ENCODE results near the gene CELF4. TPM values are rescaled to one million over a fixed set of nuclear protein-coding genes. Genes with fewer than 3 reads are reported as not detected.

Gene CELF4
- total and polyA plus RNA-seq, 10 of the 15 experiments (the other 5 are each of a cell fraction or from before 2014, with no cell fraction given), result 0.03 to 0.32 TPM; not detected in 8

- no peak for ATAC-seq
- FAIRE-seq, result no peak
- Histone ChIP-seq H3K36me3 (ENCODE audit: control insufficient read depth in 2 of 2, insufficient read depth in 2 of 2, low read length in 1 of 2) (no peaks in the 10 kb centered on the region), H4K20me1 (ENCODE audit: control insufficient read depth, insufficient read depth) (no peaks in the 10 kb centered on the region), H3K27me3 (replicated peaks in 1 of 2; ENCODE audit: control insufficient read depth in 2 of 2, insufficient read depth in 2 of 2, low read length in 1 of 2) (peaks cover under 1 to 1% of the 10 kb centered on the region in 2 experiments; a peak in 3 of 4 replicates), H3K27ac (ENCODE audit: control insufficient read depth, insufficient read depth) (no peak overlapping the region), H3K4me2 (ENCODE audit: control insufficient read depth, insufficient read depth) (no peak overlapping the region), H3K79me2 (ENCODE audit: control insufficient read depth, insufficient read depth, low read length) (no peaks in the 10 kb centered on the region), H3K4me3 (no peak overlapping the region), H3K9ac (ENCODE audit: control insufficient read depth, insufficient read depth, low read length) (no peak overlapping the region), H3K4me1 (ENCODE audit: control insufficient read depth, insufficient read depth, low read length) (no peaks in the 10 kb centered on the region), H2AFZ (ENCODE audit: control insufficient read depth, low read depth, low read length) (no peak overlapping the region), H3K9me3 (replicated peaks; ENCODE audit: control insufficient read depth, insufficient read depth, low read length) (no peaks in the 10 kb centered on the region)
- DNase-seq (ENCODE audit: low read depth, low spot score), result no peak
- no TSS peak for BruUV-seq (replicated peaks)
- SMC1A ChIA-PET (ENCODE audit: uncharacterized antibody, unreplicated experiment), result no interaction called here
- 3% methylated on average over 6 of the region's 7 CpGs for WGBS (ENCODE audit: insufficient coverage, insufficient replicate concordance, low lambda C conversion rate, missing lambda C conversion rate)
- in situ Hi-C loops (cut with MboI), result no loop called here
- RAD21 ChIA-PET (ENCODE audit: unreplicated experiment), result no interaction called here
- POLR2A ChIA-PET, result no interaction called here
- CTCF ChIA-PET, result no interaction called here
- intact Hi-C loops (cut with micrococcal nuclease; ENCODE audit: unreplicated experiment), result no loop called here
- TF ChIP-seq BRCA1 (IDR thresholded peaks at IDR 0.05; ENCODE audit: low read depth, low read length) (no peak), NFYB (IDR thresholded peaks at IDR 0.05; ENCODE audit: insufficient read depth, low read depth, low read length) (no peak), RCOR1 (conservative IDR thresholded peaks at IDR 0.05; ENCODE audit: low read depth, low read length) (no peak), RAD51 (IDR thresholded peaks at IDR 0.05) (no peak), TAF1 (IDR thresholded peaks at IDR 0.05; ENCODE audit: borderline replicate concordance, low read depth, low read length) (no peak), FOXK2 (IDR thresholded peaks at IDR 0.05) (no peak), CREM (IDR thresholded peaks at IDR 0.05; ENCODE audit: low read depth) (no peak), MAX (IDR thresholded peaks at IDR 0.05; ENCODE audit: low read depth, low read length) (no peak), HCFC1 (IDR thresholded peaks at IDR 0.05; ENCODE audit: low read length) (no peak), SIX5 (IDR thresholded peaks at IDR 0.05; ENCODE audit: low read depth, low read length, severe bottlenecking) (no peak), SIN3A (IDR thresholded peaks at IDR 0.05; ENCODE audit: low read depth, low read length) (no peak), WRNIP1 (IDR thresholded peaks at IDR 0.05; ENCODE audit: borderline replicate concordance, low read depth, low read length) (no peak), TARDBP (IDR thresholded peaks at IDR 0.05; ENCODE audit: borderline replicate concordance) (no peak)
- TF ChIP-seq, protein P1, sequence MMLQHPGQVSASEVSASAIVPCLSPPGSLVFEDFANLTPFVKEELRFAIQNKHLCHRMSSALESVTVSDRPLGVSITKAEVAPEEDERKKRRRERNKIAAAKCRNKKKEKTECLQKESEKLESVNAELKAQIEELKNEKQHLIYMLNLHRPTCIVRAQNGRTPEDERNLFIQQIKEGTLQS (IDR thresholded peaks at IDR 0.05; ENCODE audit: borderline replicate concordance, extremely low read depth, low read depth, low read length), result no peak
- TF ChIP-seq, protein P2, sequence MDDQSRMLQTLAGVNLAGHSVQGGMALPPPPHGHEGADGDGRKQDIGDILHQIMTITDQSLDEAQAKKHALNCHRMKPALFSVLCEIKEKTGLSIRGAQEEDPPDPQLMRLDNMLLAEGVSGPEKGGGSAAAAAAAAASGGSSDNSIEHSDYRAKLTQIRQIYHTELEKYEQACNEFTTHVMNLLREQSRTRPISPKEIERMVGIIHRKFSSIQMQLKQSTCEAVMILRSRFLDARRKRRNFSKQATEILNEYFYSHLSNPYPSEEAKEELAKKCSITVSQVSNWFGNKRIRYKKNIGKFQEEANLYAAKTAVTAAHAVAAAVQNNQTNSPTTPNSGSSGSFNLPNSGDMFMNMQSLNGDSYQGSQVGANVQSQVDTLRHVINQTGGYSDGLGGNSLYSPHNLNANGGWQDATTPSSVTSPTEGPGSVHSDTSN (IDR thresholded peaks at IDR 0.05; ENCODE audit: insufficient replicate concordance, low read depth, low read length), result no peak
- TF ChIP-seq, protein P3, sequence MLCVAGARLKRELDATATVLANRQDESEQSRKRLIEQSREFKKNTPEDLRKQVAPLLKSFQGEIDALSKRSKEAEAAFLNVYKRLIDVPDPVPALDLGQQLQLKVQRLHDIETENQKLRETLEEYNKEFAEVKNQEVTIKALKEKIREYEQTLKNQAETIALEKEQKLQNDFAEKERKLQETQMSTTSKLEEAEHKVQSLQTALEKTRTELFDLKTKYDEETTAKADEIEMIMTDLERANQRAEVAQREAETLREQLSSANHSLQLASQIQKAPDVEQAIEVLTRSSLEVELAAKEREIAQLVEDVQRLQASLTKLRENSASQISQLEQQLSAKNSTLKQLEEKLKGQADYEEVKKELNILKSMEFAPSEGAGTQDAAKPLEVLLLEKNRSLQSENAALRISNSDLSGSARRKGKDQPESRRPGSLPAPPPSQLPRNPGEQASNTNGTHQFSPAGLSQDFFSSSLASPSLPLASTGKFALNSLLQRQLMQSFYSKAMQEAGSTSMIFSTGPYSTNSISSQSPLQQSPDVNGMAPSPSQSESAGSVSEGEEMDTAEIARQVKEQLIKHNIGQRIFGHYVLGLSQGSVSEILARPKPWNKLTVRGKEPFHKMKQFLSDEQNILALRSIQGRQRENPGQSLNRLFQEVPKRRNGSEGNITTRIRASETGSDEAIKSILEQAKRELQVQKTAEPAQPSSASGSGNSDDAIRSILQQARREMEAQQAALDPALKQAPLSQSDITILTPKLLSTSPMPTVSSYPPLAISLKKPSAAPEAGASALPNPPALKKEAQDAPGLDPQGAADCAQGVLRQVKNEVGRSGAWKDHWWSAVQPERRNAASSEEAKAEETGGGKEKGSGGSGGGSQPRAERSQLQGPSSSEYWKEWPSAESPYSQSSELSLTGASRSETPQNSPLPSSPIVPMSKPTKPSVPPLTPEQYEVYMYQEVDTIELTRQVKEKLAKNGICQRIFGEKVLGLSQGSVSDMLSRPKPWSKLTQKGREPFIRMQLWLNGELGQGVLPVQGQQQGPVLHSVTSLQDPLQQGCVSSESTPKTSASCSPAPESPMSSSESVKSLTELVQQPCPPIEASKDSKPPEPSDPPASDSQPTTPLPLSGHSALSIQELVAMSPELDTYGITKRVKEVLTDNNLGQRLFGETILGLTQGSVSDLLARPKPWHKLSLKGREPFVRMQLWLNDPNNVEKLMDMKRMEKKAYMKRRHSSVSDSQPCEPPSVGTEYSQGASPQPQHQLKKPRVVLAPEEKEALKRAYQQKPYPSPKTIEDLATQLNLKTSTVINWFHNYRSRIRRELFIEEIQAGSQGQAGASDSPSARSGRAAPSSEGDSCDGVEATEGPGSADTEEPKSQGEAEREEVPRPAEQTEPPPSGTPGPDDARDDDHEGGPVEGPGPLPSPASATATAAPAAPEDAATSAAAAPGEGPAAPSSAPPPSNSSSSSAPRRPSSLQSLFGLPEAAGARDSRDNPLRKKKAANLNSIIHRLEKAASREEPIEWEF (IDR thresholded peaks at IDR 0.05; ENCODE audit: insufficient replicate concordance, low read depth, low read length), result no peak
Observed at GRCh38 chr18:37493352-37493935, 72.2 kb downstream of the CELF4 start.

Data from GM12878 (cell line).